Stimulated activated CD8-positive, alpha-beta memory T cell treated with anti-CD3 and anti-CD28 coated beads, Interleukin-15, amount 100 ng/mL, for 48 hours (primary cell): ENCODE results near the gene OVCA2.

Experiments used
- DNase-seq, 2 donors: peaks; one replicate each; pipeline ENCODE4 v3.0.0-alpha.2; 2020; ENCODE audit warnings: low read depth in 2 of 2

The OVCA2 gene

DNA sequence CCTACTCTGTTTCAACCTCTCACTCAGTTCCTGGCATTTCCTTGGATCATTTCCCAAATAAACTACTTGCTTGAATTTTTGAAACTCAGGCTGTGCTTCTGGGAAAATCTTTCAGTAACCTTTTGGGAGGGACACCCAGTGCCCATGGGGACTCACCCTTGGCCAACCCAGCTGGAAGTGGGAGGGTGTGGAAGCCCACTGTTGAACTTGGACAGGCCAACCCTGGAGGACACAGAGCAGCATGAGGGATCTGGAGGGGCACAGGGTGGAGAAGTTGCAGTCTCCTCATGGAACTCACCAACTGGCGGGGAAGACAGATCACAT, 27.9 kb upstream of the OVCA2 start:
- DNase-seq = no peak

DNA sequence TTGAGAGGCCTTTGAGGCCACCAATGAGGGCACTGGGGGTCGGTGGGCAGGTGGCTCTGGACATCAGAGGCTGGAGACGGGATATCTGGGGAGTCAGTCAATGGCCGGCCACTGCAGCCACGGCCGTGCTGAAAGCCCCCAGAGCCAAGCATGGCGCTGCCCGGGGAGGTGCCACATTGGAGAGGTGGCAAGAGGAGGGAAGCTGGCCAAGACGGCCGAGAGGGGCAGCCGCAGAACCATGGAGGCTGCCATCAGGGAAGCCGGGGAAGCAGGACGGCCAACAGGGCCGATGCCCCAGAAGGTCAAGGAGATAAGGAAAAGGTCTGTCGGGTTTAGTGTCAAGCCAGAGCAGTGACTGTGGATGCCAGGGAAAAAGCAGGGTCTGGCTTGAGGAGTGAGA, 26.5 kb upstream of the OVCA2 start:
- no peak for DNase-seq

DNA sequence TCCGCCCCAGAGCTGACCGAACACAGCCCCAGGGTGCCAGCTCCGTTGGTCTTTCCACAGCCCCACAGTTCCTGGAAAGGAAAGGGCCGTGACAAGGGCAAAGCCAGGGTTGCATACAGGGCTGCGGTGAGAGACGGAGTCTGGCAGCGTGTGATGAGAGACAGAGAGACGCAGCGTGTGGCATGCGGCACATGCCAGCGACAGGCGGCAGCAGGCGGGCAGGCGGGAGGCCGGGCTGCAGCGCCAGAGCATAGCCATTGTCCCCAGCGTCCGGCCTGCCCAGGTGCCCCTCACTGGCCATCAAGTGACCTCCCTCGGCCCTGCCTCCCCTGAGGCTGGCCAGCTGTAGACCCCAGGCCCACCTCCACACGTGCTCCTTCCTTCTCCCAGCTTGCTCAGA, 25.3 kb upstream of the OVCA2 start:
- no peak for DNase-seq

DNA sequence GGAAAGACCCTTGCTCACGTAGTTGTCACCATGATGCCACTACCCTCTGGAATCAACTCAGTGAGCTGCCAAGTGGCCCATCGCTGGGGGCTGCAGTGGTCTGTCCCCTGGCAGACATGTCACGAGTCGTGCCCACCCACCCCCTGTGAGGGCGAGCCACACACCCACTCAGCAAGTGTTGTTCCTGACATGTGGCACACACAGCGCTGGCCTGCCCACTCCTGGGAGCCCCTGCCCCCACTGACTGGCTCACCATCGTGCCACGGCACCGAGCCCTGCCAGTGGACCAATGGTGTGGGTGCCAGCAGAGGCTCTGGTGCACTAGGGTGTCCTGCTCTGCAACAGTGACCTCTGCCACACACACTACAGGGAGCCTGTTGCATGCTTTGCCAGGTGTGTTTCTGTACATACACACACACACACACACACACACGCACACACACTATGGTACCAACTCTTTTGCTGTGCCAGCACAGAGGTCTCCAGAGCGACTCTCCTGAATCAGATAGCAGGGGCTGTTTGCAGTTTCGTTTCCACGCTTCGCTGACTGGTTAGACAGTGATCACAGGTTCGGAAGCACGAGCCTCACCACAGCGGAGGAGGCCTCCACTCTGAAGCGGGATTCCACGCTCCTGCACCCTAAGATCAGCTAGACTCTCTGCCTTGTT, 24.4 kb upstream of the OVCA2 start:
- DNase-seq = no peak

DNA sequence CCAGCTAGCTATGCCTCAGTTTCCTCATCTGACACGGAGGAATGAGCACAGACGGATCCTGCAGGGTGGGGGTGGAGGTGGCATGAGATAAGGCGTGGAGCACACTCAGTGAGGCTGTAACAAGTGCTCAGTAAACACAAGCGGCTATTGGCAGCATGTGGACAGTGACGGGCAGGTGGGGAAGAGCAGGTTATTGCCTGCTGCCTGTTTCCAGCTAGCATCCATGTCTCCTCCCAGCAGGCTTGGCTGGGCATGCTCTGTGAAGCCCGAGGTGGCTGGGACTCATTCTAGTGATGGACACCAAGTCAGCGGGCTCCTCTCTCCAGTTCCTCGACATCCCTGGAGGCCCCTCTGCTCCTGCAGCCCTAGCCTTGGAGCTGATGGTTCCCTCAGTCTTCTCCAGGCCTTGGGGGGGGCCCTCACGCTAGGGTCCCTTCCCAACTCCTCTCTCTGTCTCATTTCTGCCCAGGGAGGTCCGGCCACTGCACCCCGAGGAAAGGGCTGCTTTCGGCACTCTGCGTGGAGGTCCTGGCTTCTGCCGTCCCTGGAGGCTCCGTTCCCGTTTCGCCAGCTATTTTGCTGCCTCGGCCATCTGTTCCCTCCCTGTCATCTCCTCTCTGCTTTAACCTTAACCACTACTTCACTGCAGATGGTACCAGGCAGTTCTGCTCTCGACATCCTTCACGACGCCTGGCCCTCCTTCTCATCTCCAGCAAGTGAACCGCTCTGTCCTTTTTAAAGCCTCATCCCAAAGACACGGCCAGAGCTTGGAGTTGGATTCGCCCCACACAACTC, 22.9 kb upstream of the OVCA2 start:
- no peak for DNase-seq

DNA sequence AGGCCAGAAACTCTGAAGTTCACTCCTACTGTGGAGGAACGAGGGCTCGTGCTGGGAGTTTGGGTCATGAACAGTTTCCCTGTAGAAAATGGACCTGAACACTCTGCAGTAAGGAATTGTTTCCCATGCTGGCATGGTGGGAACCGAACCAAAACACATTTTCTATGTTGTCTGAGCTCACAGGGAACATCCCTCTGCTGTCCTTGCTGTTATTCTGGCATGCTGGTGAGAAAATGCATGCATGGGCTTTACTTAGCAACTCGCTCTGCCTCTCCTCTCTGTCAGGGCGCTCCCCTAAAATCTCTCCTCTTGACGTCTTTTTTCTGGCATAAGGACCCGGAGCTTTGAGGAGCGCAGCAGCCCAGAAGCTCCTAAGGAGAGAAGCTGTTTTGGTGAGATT, 22.1 kb upstream of the OVCA2 start:
- DNase-seq = no peak

DNA sequence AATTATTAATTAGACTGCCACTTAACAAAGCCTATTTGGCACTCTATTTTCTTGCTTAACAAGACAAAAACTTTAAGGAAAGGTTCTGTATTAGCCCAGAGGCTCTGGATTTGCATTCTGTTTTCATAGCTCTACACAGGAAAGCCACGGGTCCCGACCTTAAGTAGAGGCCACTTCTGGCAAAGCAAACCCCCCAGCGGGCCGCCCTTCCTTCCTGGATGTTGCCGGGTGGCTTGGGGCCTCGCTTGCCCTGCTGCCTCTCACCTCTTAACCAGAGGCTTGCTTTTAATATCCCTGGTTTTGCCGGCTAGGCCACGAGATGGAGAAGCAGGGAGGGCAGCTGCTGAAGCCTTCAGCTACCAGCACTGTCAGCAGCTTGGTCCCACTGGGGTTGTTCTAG, 21.1 kb upstream of the OVCA2 start:
- no peak for DNase-seq

DNA sequence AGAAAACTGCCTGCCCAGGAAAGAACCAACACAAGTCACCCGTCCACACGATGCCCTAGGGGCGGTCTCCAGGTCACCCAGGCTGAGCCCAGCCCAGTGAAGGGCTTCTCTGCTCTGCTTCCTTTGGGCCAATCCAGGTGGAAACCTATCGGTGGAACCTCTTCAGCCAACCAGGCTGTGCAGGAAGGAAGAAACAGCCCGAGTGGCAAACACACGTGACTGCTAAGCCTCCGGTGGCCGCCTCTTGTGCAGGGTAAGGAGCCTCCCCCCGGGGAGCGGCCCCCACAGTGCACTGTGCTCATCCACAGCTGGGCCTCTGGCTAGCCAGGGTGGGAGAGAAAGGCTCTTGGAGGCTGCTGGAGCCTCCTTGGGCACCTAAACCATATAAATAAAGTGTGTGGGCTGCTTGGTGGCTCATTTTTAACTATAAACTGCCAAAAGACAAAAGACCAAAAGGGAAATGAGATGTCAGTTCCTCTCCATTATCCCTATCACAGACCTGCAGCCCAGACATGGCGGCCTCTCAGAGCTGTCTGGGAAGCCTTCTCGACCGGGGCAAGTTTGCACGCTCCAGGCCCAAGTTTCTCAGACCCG, 19.1 kb upstream of the OVCA2 start:
- no peak for DNase-seq

DNA sequence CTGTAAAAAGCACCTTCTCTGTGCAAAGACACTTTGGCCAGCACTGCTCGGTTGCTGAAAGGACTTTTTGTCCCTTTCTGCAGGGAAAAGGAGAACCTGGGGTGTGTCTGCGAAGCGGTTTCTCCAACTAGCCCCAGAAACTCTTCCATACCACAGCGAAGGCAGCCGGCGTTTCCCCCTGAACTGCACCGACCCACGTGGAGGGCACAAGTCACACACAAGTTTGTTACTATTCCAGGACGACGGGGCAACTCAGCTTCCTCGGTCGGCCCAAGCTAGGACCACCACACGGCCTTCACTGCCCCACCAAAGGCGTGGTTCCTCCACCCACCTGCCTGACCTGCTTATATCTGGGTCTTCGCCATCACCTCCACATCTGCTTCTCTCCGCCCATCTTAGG, 18.6 kb upstream of the OVCA2 start:
- DNase-seq = no peak

DNA sequence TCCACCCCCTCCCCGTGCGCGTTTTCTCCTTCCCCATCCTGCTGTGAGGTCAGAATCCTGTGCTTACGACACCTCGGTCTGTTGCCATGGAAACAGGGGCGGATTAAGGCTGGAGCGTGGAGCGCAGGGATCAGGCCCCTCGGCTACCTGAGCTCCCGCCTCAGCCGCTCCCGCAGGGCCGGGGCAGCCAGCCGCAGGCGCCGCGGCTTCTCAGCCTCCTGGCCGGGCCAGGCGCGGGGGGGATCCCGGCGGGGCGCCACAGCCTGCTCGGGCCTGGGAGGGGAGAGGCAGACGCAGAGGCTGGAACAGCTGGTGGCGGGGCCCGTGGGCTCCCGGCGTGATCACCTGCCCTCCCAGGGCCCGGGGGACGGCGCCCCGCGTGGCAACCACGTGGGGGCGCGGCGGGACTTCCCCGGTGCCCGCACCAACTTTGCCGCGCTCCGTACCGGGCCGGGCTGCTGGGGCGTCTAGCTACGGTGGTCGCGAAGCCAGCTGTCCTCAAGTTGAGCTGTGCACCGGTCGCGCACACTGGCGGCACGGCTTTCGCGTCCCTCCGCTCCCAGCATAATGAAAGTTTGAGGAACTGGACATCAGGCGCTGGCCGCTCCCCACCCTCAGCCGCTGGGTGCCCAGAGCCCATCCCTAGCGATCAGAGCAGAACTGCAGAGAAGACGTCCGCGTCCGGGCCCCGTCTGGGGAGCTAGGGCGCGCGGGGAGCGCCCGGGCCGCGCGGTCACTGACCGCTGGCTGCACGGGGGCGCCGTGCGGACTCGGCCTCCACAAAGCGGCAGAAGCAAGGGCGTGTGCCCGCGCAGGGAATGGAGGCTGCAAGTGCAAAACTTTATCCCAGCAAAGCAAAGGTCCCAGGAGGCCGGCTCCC, 17.9 kb upstream of the OVCA2 start:
- DNase-seq = no peak

DNA sequence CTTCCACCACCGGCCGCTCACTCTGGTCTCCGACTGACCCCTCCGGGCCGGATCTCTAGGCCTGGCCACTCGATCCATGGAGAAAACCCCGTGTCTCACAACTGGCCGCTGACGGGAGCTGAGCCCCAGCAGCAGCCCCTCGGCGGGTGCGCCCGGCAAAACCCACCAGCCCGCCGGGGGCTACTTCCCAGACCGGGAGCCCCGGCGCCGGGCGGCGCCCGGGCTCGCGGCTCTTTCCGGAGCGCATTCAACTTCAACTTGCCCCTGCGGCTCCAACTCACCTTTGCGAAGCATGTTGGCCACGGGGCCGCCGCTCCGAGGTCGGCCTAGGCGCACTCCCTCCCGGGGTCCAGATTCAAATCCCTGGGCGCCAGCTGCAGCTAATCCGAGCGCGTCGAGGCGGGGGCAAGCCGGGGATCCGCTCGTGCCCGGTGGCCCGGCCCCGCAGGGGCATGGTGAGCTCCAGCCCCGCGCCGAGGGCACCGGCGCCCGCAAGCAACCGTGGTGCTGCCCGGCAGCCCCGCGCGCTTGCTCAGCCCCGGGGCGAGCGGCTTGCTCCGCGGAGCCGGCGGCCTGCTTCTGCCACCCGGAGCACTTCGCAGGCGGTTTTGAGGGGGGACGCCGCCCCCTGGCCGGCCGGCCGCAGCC, 17.1 kb upstream of the OVCA2 start:
- no peak for DNase-seq

DNA sequence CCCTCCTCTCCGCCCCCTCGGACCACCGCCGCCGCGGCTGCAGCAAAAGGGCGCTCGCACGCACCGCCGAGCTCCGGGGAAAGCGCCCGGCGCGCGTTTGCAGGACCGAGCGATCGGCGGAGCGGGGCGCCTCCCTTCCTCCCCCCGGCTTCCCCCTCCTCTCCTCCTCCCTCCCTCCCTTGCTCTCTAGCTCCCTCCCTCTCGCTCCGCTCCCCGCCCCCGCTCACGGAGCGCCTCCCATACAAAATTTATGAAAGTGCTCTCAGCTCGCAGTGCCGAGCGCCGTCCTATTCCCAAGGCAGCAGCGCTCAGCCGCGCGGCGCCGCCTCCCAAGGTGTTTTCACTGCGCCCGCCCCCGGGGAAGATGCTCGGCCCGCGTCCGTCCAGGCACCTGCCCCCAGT, 16.6 kb upstream of the OVCA2 start, which contains the start of gene RTN4RL1:
Gene RTN4RL1 (minus strand): TSS at position 115 of the 402 bp plus-strand sequence. CDS start 469 bp downstream, outside the sequence.
- peak in 1 of 2 donors; percentile 30 for DNase-seq

DNA sequence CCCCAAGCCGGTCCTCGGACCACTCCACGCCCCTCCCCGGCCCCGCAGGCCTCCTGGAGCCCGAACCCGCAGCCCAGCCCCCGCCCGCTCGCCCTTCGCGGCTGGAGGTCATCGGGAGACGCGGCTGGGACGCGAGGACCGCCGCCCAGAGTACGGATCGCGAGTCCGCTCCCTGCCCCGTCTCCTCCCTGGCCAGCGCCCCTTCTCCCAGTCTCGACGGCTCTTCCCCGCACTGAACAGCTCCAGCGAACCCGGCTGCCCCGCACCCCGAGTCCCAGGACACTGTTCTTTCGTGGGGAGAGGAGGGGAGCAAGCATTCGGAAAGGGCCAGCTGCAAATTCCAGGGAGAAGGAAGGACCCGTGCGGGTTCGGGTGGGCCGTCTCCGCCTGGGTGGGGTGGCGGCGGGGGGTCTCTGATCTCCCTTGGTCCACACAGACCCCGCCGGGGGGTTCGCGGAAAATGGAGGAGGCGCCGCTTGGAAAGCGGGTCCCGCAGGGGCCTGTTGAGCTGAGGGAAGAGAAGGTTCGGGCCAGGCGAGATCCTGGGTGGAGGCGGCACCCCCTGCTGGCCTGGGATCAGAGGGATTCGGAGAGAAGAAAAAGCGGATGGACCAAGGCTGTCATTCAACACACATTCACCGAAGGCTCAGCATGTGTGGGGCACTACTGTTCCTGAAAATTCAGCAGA, 16.1 kb upstream of the OVCA2 start:
- no peak for DNase-seq

DNA sequence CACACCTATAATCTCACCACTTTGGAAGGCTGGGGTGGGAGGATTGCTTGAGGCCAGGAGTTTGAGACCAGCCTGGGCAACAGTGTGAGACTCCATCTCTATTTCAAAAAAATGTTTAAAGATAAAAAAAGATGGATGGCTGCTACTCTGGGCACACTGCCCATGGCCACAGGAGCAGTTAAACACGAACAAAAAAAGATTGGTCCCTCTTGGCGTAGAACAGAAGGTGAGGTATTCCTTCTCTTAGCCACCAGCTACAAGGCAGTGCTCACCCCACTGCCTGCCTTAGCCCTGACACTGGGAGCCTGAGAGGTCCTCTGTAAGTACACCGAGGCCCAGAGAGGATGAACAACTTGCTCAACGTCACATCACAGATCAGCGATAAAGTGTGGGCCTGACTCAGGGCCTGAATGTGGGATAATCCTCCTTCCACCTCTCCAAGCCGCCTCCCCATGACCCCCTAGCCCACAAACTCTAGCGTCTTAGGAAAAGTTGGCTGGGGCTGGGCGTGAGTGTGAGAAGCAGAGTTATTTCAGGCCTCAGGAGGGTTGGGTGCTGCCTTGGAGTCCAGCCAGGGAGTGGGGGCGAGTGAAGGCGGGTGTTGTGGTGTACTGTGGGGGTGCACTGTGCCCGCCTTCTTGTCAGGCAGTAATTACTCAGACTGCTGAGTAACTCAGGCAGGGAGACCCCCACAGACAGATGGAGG, 14.1 kb upstream of the OVCA2 start:
- no peak for DNase-seq

DNA sequence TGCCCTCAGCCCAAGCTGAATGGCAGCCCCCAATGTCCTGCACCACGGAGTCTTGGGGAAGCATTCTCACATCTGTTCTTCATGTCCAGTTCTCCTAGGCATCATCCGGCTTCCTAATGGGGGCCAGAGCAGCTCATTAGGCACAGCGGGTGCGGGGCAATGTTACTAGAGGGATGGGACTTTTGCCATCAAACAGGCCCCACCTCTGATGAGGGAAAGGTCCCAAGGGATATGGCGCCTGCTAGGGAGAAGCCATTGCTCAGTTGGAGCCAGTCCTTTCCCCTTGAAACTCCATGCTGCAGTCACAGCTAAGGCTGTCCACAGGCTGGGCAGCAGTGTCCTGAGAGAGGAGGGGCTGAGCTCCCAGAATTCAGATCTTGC, 13.6 kb upstream of the OVCA2 start:
- no peak for DNase-seq

DNA sequence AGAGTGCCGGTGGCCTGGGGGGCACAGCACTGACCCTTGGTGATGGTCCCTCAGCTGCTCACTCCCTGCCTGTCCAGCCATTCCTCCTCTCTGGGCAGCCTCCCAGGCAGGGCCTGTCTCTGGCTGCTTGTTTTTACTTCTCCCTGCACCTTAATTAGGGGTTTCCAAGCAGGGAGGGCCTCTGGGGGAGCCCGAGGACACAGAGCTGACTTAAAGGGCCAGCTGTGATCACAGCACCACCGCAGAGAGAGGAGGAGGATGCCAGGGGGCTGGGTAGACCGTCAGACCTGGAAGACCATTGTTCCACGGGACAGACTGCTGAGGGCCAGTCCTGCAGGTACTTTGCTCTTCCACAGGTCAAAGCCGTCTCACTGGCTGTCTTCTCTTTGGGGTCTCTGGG, 13.1 kb upstream of the OVCA2 start:
- no peak for DNase-seq

DNA sequence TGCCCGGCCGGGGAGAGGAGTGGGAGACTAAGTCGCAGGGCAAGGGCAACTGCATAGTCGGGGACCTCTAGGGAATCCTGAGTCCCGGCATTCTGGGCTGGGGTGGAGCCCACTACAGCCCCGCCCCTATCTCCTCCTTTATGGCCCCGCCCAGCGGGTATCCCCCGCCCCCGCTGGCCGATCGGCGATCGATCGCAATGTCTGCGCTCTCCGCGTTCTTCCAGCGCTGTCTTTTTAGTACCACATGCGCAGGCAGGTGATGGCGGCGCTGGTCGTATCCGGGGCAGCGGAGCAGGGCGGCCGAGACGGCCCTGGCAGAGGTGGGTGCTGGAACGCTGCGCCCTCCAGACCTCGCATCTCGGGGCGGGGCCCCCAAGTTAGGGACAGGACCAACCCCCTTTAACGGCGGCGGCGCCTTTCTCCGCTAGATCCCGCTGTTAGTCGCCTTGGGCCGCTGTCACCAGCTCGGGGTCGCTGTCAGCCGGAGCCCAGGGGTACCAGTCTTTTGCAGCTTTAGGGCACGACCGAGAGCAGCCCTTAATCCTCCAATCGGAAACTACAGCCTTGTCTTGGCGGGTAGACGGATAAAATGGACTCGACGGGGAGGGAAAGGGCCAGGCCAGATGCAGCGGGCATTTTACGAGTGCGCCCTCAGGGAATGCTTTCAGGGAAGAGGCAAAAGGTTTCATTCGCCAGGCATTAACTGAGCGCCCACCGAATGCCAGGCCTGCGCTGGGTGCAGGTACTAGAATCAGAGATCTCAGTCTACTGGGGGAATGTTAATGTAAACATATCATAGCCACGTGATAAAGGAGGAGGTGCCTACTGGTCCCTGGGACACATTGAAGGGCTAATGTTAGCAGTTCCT, 11.7 kb upstream of the OVCA2 start, which contains the start of gene DPH1:
Gene DPH1 (plus strand): TSS at position 243 of the 868 bp plus-strand sequence. CDS start 17 bp downstream, at position 260.
- DNase-seq = peak; percentile 79 to 80

DNA sequence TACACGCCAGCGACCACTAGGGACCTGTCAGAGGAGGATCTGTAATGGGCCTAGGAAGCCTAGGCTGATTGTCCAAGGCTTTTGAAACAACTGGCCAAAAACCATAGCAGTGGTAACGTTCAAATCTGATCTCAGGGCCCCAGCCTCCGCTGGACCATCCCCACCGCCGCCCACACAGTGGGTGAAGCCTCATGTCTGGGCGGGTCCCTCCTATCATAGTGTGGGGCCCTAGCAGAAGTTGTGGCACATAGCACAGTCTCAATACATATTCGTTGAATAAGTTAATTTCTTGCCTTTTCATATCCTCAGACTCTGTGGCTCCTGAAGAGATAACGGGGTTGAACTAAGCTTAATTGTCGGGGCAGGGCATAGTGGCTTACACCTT, 11.1 kb upstream of the OVCA2 start:
- no peak for DNase-seq

DNA sequence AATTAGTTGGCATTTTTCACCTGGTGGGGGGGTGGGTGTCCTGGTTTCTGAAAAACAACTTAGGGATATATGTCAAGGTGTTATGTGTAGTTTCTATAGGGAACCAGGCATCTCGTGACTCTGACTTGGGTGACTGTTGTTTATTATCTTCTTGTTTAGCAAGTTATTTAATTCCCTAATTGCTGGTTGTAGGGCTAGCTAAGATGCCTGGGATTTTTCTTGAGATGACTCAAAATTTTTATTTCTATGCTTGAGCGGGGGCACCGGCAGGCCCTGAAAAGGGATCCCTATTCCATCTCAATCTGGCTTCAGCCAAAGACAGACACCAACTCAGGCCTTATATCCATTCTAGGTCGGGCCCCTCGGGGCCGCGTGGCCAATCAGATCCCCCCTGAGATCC, 8.7 kb upstream of the OVCA2 start:
- no peak for DNase-seq
